Measurements from ENCODE around the gene U2AF2. TPM values are rescaled to one million over a fixed set of nuclear protein-coding genes. Genes with fewer than 3 reads are reported as not detected.

U2AF2 gene
- total RNA-seq, 3 donors from 2014 or later (not counting 1 experiment from before 2014, with no cell fraction given), result 304 to 322 (median 321) TPM

GRCh38 chr19:55613930-55614710, 40.7 kb upstream of the U2AF2 start:
- no peaks in the 10 kb centered on the region for H3K27me3 Mint-ChIP-seq (ENCODE audit: low read depth in 2 of 2)

GRCh38 chr19:55614711-55615542, 39.9 kb upstream of the U2AF2 start:
- DNase-seq, result no peak
- H3K9me3 Mint-ChIP-seq, result no peaks in the 10 kb centered on the region
- H3K4me1 Mint-ChIP-seq, result peaks cover 7 to 34% of the 10 kb centered on the region in 2 donors
- ATAC-seq, result no peak
- Histone ChIP-seq H3K27ac (ENCODE audit: low read length) (no peak overlapping the region), H3K36me3 (ENCODE audit: control insufficient read depth, insufficient read depth, low read length) (peaks cover 13% of the 10 kb centered on the region), H3K4me3 (ENCODE audit: low read length) (no peak overlapping the region), H3K27me3 (ENCODE audit: control insufficient read depth, insufficient read depth, low read length) (no peaks in the 10 kb centered on the region), H3K4me1 (ENCODE audit: control insufficient read depth, insufficient read depth, low read length) (peaks cover 11% of the 10 kb centered on the region), H3K9me3 (ENCODE audit: control insufficient read depth, insufficient read depth, low read length) (no peaks in the 10 kb centered on the region)
- TF ChIP-seq CTCF (IDR thresholded peaks at IDR 0.05), result no peak
- H3K36me3 Mint-ChIP-seq, result no peaks in the 10 kb centered on the region
- H3K4me3 Mint-ChIP-seq, result no peak overlapping the region
- 97% methylated on average over 94 of the region's 98 CpGs for WGBS (ENCODE audit: insufficient coverage)
- no peak overlapping the region for H3K27ac Mint-ChIP-seq
- intact Hi-C loops (cut with micrococcal nuclease), result no loop called here
- no peaks in the 10 kb centered on the region for H3K27me3 Mint-ChIP-seq (ENCODE audit: low read depth in 2 of 2)

More at GRCh38 chr19:55613930-55614710, 40.7 kb upstream of the U2AF2 start:
- Histone ChIP-seq H3K27ac (ENCODE audit: low read length) (no peak overlapping the region), H3K4me3 (ENCODE audit: low read length) (no peak overlapping the region), H3K4me1 (ENCODE audit: control insufficient read depth, insufficient read depth, low read length) (peaks cover 11% of the 10 kb centered on the region), H3K9me3 (ENCODE audit: control insufficient read depth, insufficient read depth, low read length) (no peaks in the 10 kb centered on the region), H3K27me3 (ENCODE audit: control insufficient read depth, insufficient read depth, low read length) (no peaks in the 10 kb centered on the region), H3K36me3 (ENCODE audit: control insufficient read depth, insufficient read depth, low read length) (peaks cover 13% of the 10 kb centered on the region)
- 96% methylated on average over 74 of the region's 75 CpGs for WGBS (ENCODE audit: insufficient coverage)
- Mint-ChIP-seq H3K9me3 (no peaks in the 10 kb centered on the region), H3K36me3 (no peaks in the 10 kb centered on the region), H3K27ac (no peak overlapping the region), H3K4me3 (no peak overlapping the region), H3K4me1 (peaks cover 14 to 39% of the 10 kb centered on the region in 2 donors)
- DNase-seq (no peak), ATAC-seq (no peak)
- TF ChIP-seq CTCF (IDR thresholded peaks at IDR 0.05), result no peak
- intact Hi-C loops (cut with micrococcal nuclease), result no loop called here

GRCh38 chr19:55615543-55616394, 39.1 kb upstream of the U2AF2 start:
- H3K9me3 Mint-ChIP-seq, result no peaks in the 10 kb centered on the region
- DNase-seq (no peak), ATAC-seq (no peak)
- Histone ChIP-seq H3K9me3 (ENCODE audit: control insufficient read depth, insufficient read depth, low read length) (no peaks in the 10 kb centered on the region), H3K27me3 (ENCODE audit: control insufficient read depth, insufficient read depth, low read length) (no peaks in the 10 kb centered on the region), H3K4me3 (ENCODE audit: low read length) (no peak overlapping the region), H3K27ac (ENCODE audit: low read length) (no peak overlapping the region), H3K36me3 (ENCODE audit: control insufficient read depth, insufficient read depth, low read length) (peaks cover 13% of the 10 kb centered on the region), H3K4me1 (ENCODE audit: control insufficient read depth, insufficient read depth, low read length) (peaks cover 14% of the 10 kb centered on the region)
- no peak for TF ChIP-seq CTCF (IDR thresholded peaks at IDR 0.05)
- H3K27me3 Mint-ChIP-seq (ENCODE audit: low read depth in 2 of 2), result no peaks in the 10 kb centered on the region
- WGBS (ENCODE audit: insufficient coverage), result 97% methylated on average over 88 of the region's 88 CpGs
- peaks cover 1 to 34% of the 10 kb centered on the region in 2 donors for H3K4me1 Mint-ChIP-seq
- H3K4me3 Mint-ChIP-seq, result no peak overlapping the region
- intact Hi-C loops (cut with micrococcal nuclease), result no loop called here
- H3K27ac Mint-ChIP-seq, result no peak overlapping the region
- no peaks in the 10 kb centered on the region for H3K36me3 Mint-ChIP-seq

Measured in natural killer cell (primary cell).